A549 (cell line): ENCODE results near the gene TCTN1. TPM values are rescaled to one million over a fixed set of nuclear protein-coding genes. Genes with fewer than 3 reads are reported as not detected.

Experiments
- ATAC-seq, 2 experiments: fragments of 200-7000 bp in 1 of 2; fragments of >200 bp in 1 of 2; cut with Nextera tagmentation in 1 of 2; cut with Tn5 transposase in 1 of 2; 3 replicates each; pipeline versions ENCODE4 v1.8.0 to v1.9.1; 2018 to 2020; ENCODE audit warnings: mild to moderate bottlenecking in 1 of 2, moderate library complexity in 1 of 2
- CTCF ChIA-PET: fragments of 300-600 bp; sonication (Branson Sonifier 250); formaldehyde crosslinking; extraction: SDS; loops from one replicate; lab custom pipeline; 2021; ENCODE audit warnings: antibody characterized with exemption, inconsistent platforms; lab: Yijun Ruan, JAX
- POLR2A ChIA-PET: fragments of 350-600 bp; formaldehyde crosslinking; extraction: SDS; loops from one replicate; lab custom pipeline; 2021; ENCODE audit warnings: antibody characterized with exemption, inconsistent platforms; lab: Yijun Ruan, JAX
- DNase-seq, 2 experiments: peaks; one replicate each; pipeline versions ENCODE4 v3.0.0 to v3.0.0-alpha.2; 2011 to 2016; ENCODE audit warnings: low read depth in 1 of 2, low spot score in 1 of 2
- FAIRE-seq: peaks from 2 replicates; lab custom pipeline; 2011; peaks lifted over from hg19 to GRCh38; lab: Jason Lieb, UNC
- H3K27ac ChIP-seq, 2 experiments: fragments of >200 bp; sonication (Bioruptor Twin); formaldehyde crosslinking; 3 replicates each; pipeline ENCODE4 v1.5.1; 2016 to 2017
- H3K4me1 ChIP-seq: fragments of >200 bp; sonication (Bioruptor Twin); formaldehyde crosslinking; 3 replicates; pipeline ENCODE4 v1.6.1; 2016
- H3K4me2 ChIP-seq: fragments of >200 bp; sonication (Bioruptor Twin); formaldehyde crosslinking; 3 replicates; pipeline ENCODE4 v1.6.1; 2016
- H3K4me3 ChIP-seq: fragments of >200 bp; sonication (Bioruptor Twin); formaldehyde crosslinking; 3 replicates; pipeline ENCODE4 v1.5.1; 2016
- H3K9me3 ChIP-seq: fragments of >200 bp; sonication (Bioruptor Twin); formaldehyde crosslinking; 3 replicates; pipeline ENCODE4 v1.6.1; 2016
- ATOH8 ChIP-seq: fragments of 250-450 bp; sonication (Bioruptor Pico); IDR thresholded peaks from 2 replicates; pipeline ENCODE4 v1.5.0; 2020; ENCODE audit warnings: low read depth, mild to moderate bottlenecking, moderate library complexity
- CHD4 ChIP-seq: fragments of 200-600 bp; sonication (generic); IDR thresholded peaks from 2 replicates; pipeline ENCODE4 v1.6.1; 2016; ENCODE audit warnings: antibody characterized with exemption, mild to moderate bottlenecking, borderline replicate concordance
- E2F6 ChIP-seq: IDR thresholded peaks from 2 replicates; pipeline ENCODE4 v1.6.1; 2012; ENCODE audit warnings: low read depth, borderline replicate concordance
- EP300 ChIP-seq, 2 experiments: fragments of >200 bp; sonication (Bioruptor Twin); formaldehyde crosslinking; IDR thresholded peaks; 2 replicates in 1 of 2; 3 replicates in 1 of 2; pipeline ENCODE4 v1.6.1; 2016 to 2017
- ESRRA ChIP-seq: fragments of 150-350 bp; IDR thresholded peaks from 2 replicates; pipeline ENCODE4 v1.6.1; 2014; ENCODE audit warnings: mild to moderate bottlenecking, low read length, borderline replicate concordance
- FOSB ChIP-seq: fragments of 250-450 bp; sonication (Bioruptor Pico); IDR thresholded peaks from 2 replicates; pipeline ENCODE4 v1.5.0; 2020; ENCODE audit warnings: mild to moderate bottlenecking, moderate library complexity
- HDAC2 ChIP-seq: fragments of 200-600 bp; sonication (generic); IDR thresholded peaks from 2 replicates; pipeline ENCODE4 v1.6.1; 2016
- HEYL ChIP-seq: fragments of 250-450 bp; sonication (Bioruptor Pico); IDR thresholded peaks from 2 replicates; pipeline ENCODE4 v1.8.0; 2021; ENCODE audit warnings: mild to moderate bottlenecking, moderate library complexity
- HOXB13 ChIP-seq: fragments of 250-450 bp; sonication (Bioruptor Pico); IDR thresholded peaks from 2 replicates; pipeline ENCODE4 v1.5.0; 2020; ENCODE audit warnings: low read depth, mild to moderate bottlenecking, moderate library complexity
- HOXB5 ChIP-seq: fragments of 250-450 bp; sonication (Bioruptor Pico); IDR thresholded peaks from 2 replicates; pipeline ENCODE4 v1.5.0; 2020; ENCODE audit warnings: mild to moderate bottlenecking, moderate library complexity
- JUNB ChIP-seq: fragments of >200 bp; sonication (Bioruptor Twin); formaldehyde crosslinking; IDR thresholded peaks from 2 replicates; pipeline ENCODE4 v1.6.1; 2016
- KDM1A ChIP-seq: fragments of 200-600 bp; sonication (generic); IDR thresholded peaks from 2 replicates; pipeline ENCODE4 v1.6.1; 2016; ENCODE audit warnings: low read depth, mild to moderate bottlenecking
- KDM5A ChIP-seq: fragments of 200-600 bp; sonication (generic); IDR thresholded peaks from 2 replicates; pipeline ENCODE4 v1.6.1; 2016; ENCODE audit warnings: antibody characterized with exemption, mild to moderate bottlenecking
- MAFK ChIP-seq: fragments of 450-650 bp; IDR thresholded peaks from 2 replicates; pipeline ENCODE4 v1.6.1; 2014; ENCODE audit not compliant: partially characterized antibody
- NR3C1 ChIP-seq: fragments of >200 bp; sonication (Bioruptor Twin); formaldehyde crosslinking; IDR thresholded peaks from 3 replicates; pipeline ENCODE4 v1.6.1; 2017
- POLR2AphosphoS2 ChIP-seq: conservative IDR thresholded peaks from 2 replicates; pipeline ENCODE4 v1.6.1; 2012; ENCODE audit warnings: low read length, improper control_type of control experiment, inconsistent platforms
- RARB ChIP-seq: fragments of 250-450 bp; sonication (Bioruptor Pico); IDR thresholded peaks from 2 replicates; pipeline ENCODE4 v1.8.0; 2021; ENCODE audit warnings: mild to moderate bottlenecking, moderate library complexity
- RFX5 ChIP-seq: fragments of 450-650 bp; IDR thresholded peaks from 2 replicates; pipeline ENCODE4 v1.7.1; 2014; ENCODE audit warnings: antibody characterized with exemption, mild to moderate bottlenecking, moderate library complexity
- SMC3 ChIP-seq: fragments of >200 bp; sonication (Bioruptor Twin); formaldehyde crosslinking; IDR thresholded peaks from 3 replicates; pipeline ENCODE4 v1.6.1; 2018; ENCODE audit warnings: inconsistent platforms
- TFCP2L1 ChIP-seq: fragments of 250-450 bp; sonication (Bioruptor Pico); IDR thresholded peaks from 2 replicates; pipeline ENCODE4 v1.5.0; 2021; ENCODE audit warnings: mild to moderate bottlenecking
- TP53 ChIP-seq: fragments of 250-450 bp; sonication (Bioruptor Pico); IDR thresholded peaks from 2 replicates; pipeline ENCODE4 v1.5.0; 2021; ENCODE audit warnings: mild to moderate bottlenecking, moderate library complexity
- ZC3H11A ChIP-seq: fragments of 450-650 bp; IDR thresholded peaks from 2 replicates; pipeline ENCODE4 v1.6.1; 2014; ENCODE audit warnings: antibody characterized with exemption, mild to moderate bottlenecking
- ZSCAN20 ChIP-seq: fragments of 250-450 bp; sonication (Bioruptor Pico); IDR thresholded peaks from 2 replicates; pipeline ENCODE4 v1.8.0; 2022; ENCODE audit warnings: mild to moderate bottlenecking, moderate library complexity
- WGBS: methylation state at CpG from one replicate; pipeline ENCODE4 v1.1.6; 2017; ENCODE audit errors: missing lambda C conversion rate; 5-methylcytosine and 5-hydroxymethylcytosine counted together
- polyA plus RNA-seq, 4 experiments: library from polyadenylated mRNA; depleted of rRNA in 3 of 4; stranded (reverse); fragments of >200 nt; fragmentation: RNase III in 1 of 4; extraction: RNeasy Plus Mini Kit Qiagen cat#74134 plus additional on column Dnase treatment in 1 of 4; gene quantifications; 2 replicates in 3 of 4; 3 replicates in 1 of 4; pipeline ENCODE4 v1.2.3, GENCODE V29; 2011 to 2017
- TF ChIP-seq, protein P1 (sequence below): fragments of >200 bp; sonication (Bioruptor Twin); formaldehyde crosslinking; IDR thresholded peaks from 3 replicates; pipeline ENCODE4 v1.6.1; 2016
- TF ChIP-seq, protein P2 (sequence below): fragments of 450-650 bp; IDR thresholded peaks from 2 replicates; pipeline ENCODE4 v1.6.1; 2014; ENCODE audit warnings: antibody characterized with exemption

The TCTN1 gene
- polyA plus RNA-seq, 2 of the 4 experiments (the other 2 are of a cell fraction) = 26.5 to 56.9 TPM

GRCh38 chr12:110656071-110656655, 42.2 kb downstream of the TCTN1 start:
- TF ChIP-seq TFCP2L1 = no peak
- no peak for TF ChIP-seq HOXB5 (CRISPR knock-in tag)
- no peak for TF ChIP-seq HDAC2
- TF ChIP-seq RFX5 = no peak
- TF ChIP-seq, protein P1, sequence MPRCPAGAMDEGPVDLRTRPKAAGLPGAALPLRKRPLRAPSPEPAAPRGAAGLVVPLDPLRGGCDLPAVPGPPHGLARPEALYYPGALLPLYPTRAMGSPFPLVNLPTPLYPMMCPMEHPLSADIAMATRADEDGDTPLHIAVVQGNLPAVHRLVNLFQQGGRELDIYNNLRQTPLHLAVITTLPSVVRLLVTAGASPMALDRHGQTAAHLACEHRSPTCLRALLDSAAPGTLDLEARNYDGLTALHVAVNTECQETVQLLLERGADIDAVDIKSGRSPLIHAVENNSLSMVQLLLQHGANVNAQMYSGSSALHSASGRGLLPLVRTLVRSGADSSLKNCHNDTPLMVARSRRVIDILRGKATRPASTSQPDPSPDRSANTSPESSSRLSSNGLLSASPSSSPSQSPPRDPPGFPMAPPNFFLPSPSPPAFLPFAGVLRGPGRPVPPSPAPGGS = no peak
- Histone ChIP-seq H3K9me3 (no peaks in the 10 kb centered on the region), H3K4me2 (no peak overlapping the region), H3K27ac (no peak overlapping the region), H3K4me1 (no peaks in the 10 kb centered on the region), H3K4me3 (no peak overlapping the region)
- WGBS = 77% methylated on average over 11 of the region's 11 CpGs
- ChIA-PET CTCF (interaction anchor here (0.6 to 0.9 kb wide), 3 partner anchors 9 to 44 kb away, joined by 3 read pairs; no protein-coding TSS in a partner anchor), POLR2A (no interaction called here)
- no peak for FAIRE-seq
- no peak for ATAC-seq
- no peak for DNase-seq

DNA sequence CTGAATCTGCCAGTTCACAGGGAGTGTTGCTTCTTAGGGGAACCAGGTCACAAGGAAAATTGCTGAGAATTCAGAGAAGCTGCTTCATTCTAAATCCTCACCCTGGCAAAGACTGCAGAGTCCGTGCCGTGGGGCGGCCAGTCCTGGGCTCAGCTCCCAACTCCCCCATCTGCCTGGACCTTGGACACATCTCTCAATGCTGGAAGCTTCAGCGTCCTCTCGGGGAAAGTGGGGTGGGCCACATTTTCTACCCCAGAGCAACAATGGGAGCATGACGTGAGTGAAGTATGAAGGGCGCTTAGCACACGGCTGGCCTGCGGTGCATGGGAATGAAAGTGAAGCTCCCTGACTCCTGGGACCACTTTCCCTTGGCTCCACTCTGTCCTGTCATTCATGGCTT, 43.8 kb downstream of the TCTN1 start:
- FAIRE-seq (no peak), DNase-seq (no peak), ATAC-seq (0 out of 6 replicates have a peak, but pooled peaks of 1 of the 2 experiments have one; percentile 14)
- Histone ChIP-seq H3K4me2 (no peak overlapping the region), H3K9me3 (no peaks in the 10 kb centered on the region), H3K4me1 (no peaks in the 10 kb centered on the region), H3K4me3 (no peak overlapping the region), H3K27ac (no peak overlapping the region)
- CTCF ChIA-PET = no interaction called here
- POLR2A ChIA-PET = no interaction called here
- WGBS = 87% methylated on average over 9 of the region's 9 CpGs
- TF ChIP-seq EP300 (IDR thresholded peaks at IDR 0.05) (no peak), JUNB (no peak), HOXB13 (CRISPR knock-in tag) (no peak), CHD4 (no peak), ZSCAN20 (CRISPR knock-in tag) (no peak), RARB (CRISPR knock-in tag) (no peak), ESRRA (no peak)

DNA sequence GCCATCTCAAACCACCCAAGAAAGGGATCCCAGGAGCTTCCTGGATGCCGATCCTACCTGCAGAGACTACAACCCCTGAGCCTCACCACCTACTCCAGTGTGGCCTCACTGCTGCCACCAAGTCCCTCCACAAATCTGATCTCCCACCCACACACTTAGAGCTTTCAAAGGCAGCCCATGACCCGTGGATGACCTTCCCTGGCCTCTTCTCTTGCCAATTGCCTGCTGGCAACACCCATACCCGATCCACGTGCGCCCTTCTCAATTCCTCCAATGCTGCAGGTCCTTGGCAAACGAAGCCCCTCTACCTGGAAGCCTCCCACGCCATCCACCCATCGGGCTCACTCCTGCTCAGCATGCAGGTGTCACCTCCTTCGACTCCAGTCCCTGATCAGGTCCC, 44.3 kb downstream of the TCTN1 start:
- DNase-seq = no peak
- 64% methylated on average over 9 of the region's 9 CpGs for WGBS
- H3K9me3 ChIP-seq = no peaks in the 10 kb centered on the region; the same call in 2 of the 3 replicates
- no peak overlapping the region for H3K4me2 ChIP-seq
- peak in 1 of 2 experiments; percentile 17; a peak in 1 of 6 replicates for ATAC-seq
- ChIA-PET POLR2A (no interaction called here), CTCF (no interaction called here)
- no peak overlapping the region for H3K4me3 ChIP-seq
- TF ChIP-seq ATOH8 (CRISPR knock-in tag) (no peak), SMC3 (no peak), ZSCAN20 (CRISPR knock-in tag) (no peak), ESRRA (no peak), POLR2AphosphoS2 (no peak), FOSB (CRISPR knock-in tag) (no peak), HEYL (CRISPR knock-in tag) (no peak), CHD4 (no peak), RARB (CRISPR knock-in tag) (no peak), ZC3H11A (no peak), TP53 (CRISPR knock-in tag) (no peak), HOXB13 (CRISPR knock-in tag) (no peak), KDM1A (no peak), KDM5A (no peak), NR3C1 (no peak), MAFK (no peak), E2F6 (no peak), HDAC2 (no peak)
- TF ChIP-seq, protein P1 = no peak
- TF ChIP-seq, protein P2, sequence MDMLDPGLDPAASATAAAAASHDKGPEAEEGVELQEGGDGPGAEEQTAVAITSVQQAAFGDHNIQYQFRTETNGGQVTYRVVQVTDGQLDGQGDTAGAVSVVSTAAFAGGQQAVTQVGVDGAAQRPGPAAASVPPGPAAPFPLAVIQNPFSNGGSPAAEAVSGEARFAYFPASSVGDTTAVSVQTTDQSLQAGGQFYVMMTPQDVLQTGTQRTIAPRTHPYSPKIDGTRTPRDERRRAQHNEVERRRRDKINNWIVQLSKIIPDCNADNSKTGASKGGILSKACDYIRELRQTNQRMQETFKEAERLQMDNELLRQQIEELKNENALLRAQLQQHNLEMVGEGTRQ = no peak
- H3K27ac ChIP-seq = no peak overlapping the region
- H3K4me1 ChIP-seq = no peaks in the 10 kb centered on the region
- no peak for FAIRE-seq
